SH-SY5Y (cell line): Measurements from ENCODE around the gene FAM117A.

Experiments
- GATA2 ChIP-seq: IDR thresholded peaks from 2 replicates; pipeline ENCODE4 v1.6.1; 2011; ENCODE audit warnings: mild to moderate bottlenecking, low read depth, low read length
- GATA3 ChIP-seq: IDR thresholded peaks from 2 replicates; pipeline ENCODE4 v1.6.1; 2011; ENCODE audit warnings: low read depth, mild to moderate bottlenecking, low read length, moderate library complexity

The FAM117A gene

GRCh38 chr17:49779156-49779738 lies 15.3 kb upstream of the FAM117A start:
- TF ChIP-seq GATA3 (no peak), GATA2 (no peak)

DNA sequence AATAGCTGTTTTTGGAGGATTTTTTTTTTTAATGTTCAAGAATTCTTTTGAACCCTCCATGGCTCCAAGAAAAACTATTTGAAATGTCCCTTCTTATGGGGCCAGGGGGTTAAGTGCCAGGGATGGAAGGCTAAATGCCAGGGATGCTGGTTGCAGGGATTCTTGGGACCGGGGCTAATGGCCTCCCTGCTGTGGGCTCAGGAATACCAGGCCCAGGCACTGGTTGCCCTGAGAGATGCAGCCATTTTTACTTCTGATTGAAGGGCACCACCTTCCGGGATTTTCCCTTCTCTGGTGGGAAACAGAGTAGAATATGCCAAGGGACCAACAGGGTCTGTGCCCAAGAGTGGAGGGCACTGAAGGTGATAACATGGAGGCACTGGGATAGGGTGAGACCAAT lies 13.6 kb upstream of the FAM117A start:
- TF ChIP-seq GATA3 (no peak), GATA2 (no peak)

- no peak for TF ChIP-seq GATA2
- no peak for TF ChIP-seq GATA3
Measured at GRCh38 chr17:49776551-49777300, 12.8 kb upstream of the FAM117A start.

DNA sequence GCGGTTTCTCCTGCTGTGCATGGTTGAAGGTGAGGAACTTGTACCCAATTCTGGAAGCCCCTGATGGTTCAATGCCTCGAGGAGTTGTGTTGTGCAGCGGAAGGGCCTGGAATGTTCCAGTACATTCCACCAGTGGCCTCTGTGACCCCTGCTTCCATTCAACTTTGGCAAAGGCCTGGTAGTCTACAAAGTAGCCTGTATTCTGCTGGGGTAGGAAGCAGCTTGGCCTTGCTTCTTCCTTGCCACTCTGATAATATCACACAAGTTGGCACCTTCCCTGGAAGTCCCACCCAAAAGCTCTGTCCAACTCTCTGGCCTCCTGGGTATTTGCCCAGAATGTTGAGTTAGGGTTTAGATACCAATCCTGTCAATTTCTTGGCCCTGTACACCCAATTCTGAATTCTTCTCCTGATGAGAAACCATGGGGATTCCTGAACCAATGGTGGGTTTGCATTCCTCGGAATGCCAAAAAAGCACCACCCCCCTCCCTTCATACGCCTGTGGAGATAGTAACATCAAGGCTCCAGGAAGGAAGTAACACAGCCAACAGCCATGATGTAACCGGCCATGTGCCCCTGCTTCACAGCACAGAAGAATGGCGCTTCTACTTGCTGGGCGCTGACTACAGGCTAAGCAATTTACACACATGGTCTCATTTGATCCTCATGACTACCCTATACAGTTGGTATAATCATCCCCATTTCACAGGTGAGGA lies 11.8 kb upstream of the FAM117A start:
- TF ChIP-seq GATA2 (no peak), GATA3 (no peak)

- no peak for TF ChIP-seq GATA3
- TF ChIP-seq GATA2: no peak
Measured at GRCh38 chr17:49766918-49767530, 3.1 kb upstream of the FAM117A start.

DNA sequence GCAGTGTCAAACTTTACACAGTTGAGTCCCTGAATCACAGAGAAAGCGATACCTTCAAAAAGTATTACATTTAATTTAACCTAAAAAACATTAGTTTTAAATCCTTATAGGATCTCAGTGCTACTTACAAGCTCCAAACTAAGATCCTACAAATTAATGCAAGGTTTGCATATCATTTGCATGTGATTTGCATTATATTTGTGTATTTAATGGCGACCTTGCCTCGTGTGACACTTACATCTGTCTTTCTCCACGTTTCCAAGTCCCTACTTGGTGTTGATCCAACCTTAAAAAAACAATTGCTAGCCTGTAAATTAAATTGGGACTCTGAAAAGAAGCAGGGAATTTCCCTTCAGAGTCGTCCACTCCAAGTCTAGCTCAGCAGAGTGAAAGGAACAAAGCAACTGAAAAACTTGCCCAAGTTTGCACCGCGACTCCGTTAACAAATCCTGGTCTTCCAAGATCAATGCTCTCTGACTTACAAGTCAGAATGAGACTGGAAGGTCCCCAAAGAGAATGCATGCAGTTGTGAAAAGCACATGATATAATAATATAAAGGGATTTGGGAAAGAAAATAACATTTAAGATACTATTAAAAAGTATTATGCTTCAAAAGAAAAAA lies 739 bp upstream of the FAM117A start:
- TF ChIP-seq GATA3: no peak

DNA sequence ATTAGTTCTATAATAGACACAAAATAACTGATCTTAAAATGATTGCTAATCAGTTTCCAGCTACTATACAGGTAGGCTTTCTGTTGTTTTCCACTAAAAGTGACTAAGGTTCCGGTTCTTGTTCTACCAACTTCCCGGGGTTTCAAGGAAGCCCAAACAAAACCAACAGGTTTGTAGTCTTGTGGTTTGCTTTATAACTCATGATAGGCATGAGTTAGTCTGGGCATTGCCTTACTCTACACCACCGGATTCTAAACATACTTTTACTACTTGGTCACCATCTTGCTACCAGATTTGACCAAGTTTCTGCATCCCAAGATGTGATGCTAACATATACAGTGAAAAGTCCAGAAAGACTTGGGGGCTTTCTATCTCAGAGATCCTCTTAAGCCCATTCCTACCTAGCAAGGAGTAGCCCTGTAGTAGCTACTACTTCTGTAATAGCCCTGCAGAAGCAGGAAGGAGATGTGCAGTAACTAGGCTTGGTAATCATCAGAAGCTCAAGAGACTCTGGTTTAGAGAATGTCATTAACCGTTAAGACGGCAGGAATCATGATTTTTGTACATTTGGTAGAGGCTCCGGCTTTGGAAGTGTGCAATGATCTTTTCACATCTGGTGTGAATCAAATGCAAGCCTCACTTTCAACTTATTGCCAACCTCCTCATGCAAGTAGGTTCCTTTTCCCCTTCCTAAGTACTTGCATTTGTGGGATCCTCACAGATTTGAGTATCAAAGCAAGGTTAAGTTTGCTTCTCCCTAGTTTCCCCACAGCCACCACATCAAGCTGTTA lies 1.6 kb downstream of the FAM117A start:
- TF ChIP-seq GATA2 (no peak), GATA3 (no peak)

GRCh38 chr17:49760932-49761558 lies 2.9 kb downstream of the FAM117A start:
- no peak for TF ChIP-seq GATA2
- no peak for TF ChIP-seq GATA3

DNA sequence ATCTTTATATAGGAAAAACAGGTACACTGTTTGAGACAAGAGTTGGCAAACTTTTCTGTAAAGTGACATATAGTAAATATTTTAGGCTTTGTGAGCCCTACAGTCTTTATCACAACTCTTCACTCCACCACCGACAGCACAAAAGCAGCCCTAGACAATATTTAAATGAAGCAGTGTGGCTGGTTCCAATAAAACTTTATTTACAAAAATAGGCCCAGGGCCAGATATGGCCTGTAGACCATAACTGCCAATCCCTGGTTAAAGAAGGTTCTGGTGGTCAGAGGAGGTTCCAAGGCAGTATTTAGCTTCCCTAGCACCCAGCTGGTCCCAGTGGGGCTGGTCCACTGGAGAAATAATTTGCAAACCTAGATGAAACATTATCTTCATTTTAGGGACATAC lies 3.6 kb downstream of the FAM117A start:
- TF ChIP-seq GATA2 (no peak), GATA3 (no peak)

DNA sequence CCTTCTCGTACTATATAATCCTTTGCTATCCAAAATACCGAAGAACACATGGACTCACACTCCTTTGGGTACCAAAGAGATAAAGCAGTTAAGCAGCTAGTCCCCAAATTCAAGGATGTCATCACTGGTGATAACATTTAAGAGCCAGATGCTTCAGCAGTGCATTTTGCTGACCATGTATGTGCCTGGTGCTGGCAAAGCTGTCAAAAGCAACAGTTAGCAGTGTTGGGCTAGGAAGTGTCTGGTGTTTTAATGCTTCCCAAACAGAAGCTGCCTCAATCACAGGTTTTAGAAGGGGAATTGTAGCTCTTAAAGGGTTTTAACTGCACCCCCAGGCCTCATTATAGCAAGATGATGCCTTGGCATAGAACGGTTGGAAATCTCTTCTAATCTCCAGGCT lies 4.7 kb downstream of the FAM117A start:
- TF ChIP-seq GATA2: no peak
- no peak for TF ChIP-seq GATA3

DNA sequence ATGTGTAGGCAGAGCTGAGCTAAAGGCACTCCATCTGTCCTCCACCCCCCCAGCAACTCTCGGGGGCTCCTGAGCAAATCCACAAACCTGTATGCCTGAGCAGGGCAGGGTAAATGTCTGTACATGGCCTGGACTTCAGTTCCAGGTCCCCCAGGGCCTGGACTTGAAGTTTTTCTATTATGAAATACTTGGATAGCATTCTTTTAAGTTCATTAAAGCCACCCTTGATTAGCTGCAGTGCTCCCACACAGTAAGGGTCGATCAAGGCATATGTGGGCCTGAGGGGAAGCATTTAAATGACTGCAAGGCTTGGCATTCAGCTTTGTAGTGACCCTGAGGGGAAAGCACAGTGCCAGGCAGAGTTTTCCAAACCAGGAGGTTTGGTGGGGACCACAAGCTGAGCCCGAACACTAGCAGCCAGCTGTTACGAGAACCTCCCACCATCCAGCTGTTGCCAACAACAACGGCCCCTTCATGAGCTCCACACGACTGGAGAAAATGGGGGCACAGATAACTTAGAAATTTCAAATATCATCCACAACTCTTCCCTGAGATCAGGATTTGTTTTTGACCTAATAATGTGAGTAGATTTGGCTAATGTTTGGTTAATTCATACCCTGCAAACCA lies 6.7 kb downstream of the FAM117A start:
- TF ChIP-seq GATA2: no peak
- no peak for TF ChIP-seq GATA3

- TF ChIP-seq GATA2 (no peak), GATA3 (no peak)
Measured at GRCh38 chr17:49756323-49757150, 7.4 kb downstream of the FAM117A start.
